Upper lobe of left lung (tissue), 6 donors: ENCODE results near the gene BOLA2B. TPM values are rescaled to one million over a fixed set of nuclear protein-coding genes. Genes with fewer than 3 reads are reported as not detected.

Experiments used
- ATAC-seq, 2 donors: fragments of 200-7000 bp; cut with Tn5 transposase; one replicate each; pipeline ENCODE4 v1.9.1; 2022; ENCODE audit warnings: mild to moderate bottlenecking in 2 of 2, moderate library complexity in 2 of 2; ENCODE audit not compliant: low FRiP score in 2 of 2
- DNase-seq, 2 donors: peaks; one replicate each; pipeline ENCODE4 v3.0.0-alpha.2; 2019 to 2020
- H3K27ac ChIP-seq, 4 donors: fragments of 200-600 bp; sonication (generic); one replicate each; pipeline ENCODE4 v1.5.1; 2016 to 2019
- H3K27me3 ChIP-seq, 4 donors: fragments of 200-600 bp; sonication (generic); one replicate each; pipeline ENCODE4 v1.5.1; 2017 to 2019
- H3K36me3 ChIP-seq, 4 donors: fragments of 200-600 bp; sonication (generic); one replicate each; pipeline ENCODE4 v1.5.1; 2016 to 2019
- H3K4me1 ChIP-seq, 4 donors: fragments of 200-600 bp; sonication (generic); one replicate each; pipeline ENCODE4 v1.5.1; 2018 to 2019
- H3K4me3 ChIP-seq, 4 donors: fragments of 200-600 bp; sonication (generic); one replicate each; pipeline ENCODE4 v1.5.1; 2017 to 2019; ENCODE audit warnings: mild to moderate bottlenecking in 2 of 4, moderate library complexity in 1 of 4
- H3K9me3 ChIP-seq, 4 donors: fragments of 200-600 bp; sonication (generic); one replicate each; pipeline ENCODE4 v1.5.1; 2018 to 2019
- CTCF ChIP-seq, 6 experiments: fragments of 450-650 bp in 4 of 6; fragments of 200-600 bp in 2 of 6; sonication (generic) in 2 of 6; IDR thresholded peaks; one replicate each; pipeline ENCODE4 v1.5.1; 2016 to 2019; ENCODE audit warnings: antibody characterized with exemption in 6 of 6
- EP300 ChIP-seq, 4 donors: sonication (generic); formaldehyde crosslinking; IDR thresholded peaks; one replicate each; pipeline ENCODE4 v1.5.1; 2017; ENCODE audit warnings: antibody characterized with exemption in 4 of 4, control low read depth in 2 of 4
- POLR2A ChIP-seq, 4 donors: fragments of 450-650 bp; IDR thresholded peaks; one replicate each; pipeline ENCODE4 v1.5.1; 2016 to 2017; ENCODE audit warnings: antibody characterized with exemption in 4 of 4, mild to moderate bottlenecking in 2 of 4
- POLR2AphosphoS5 ChIP-seq, 2 donors: sonication (generic); formaldehyde crosslinking; IDR thresholded peaks; one replicate each; pipeline ENCODE4 v1.5.1; 2017; ENCODE audit warnings: antibody characterized with exemption in 2 of 2
- WGBS, 2 donors: methylation state at CpG; one replicate each; pipeline ENCODE4 v1.1.5; 2017 to 2018; 5-methylcytosine and 5-hydroxymethylcytosine counted together
- total RNA-seq, 6 donors: library from RNA; depleted of rRNA in 4 of 6; stranded (reverse); fragments of >200 nt in 4 of 6; gene quantifications; one replicate each; pipeline versions ENCODE4 v1.1.0 to v1.2.1, GENCODE V29; 2016 to 2021
- donor health status: DM: no; HTN: no; CAD: no; lungs with moderate emphysema.
- donor health status: DM: no; HTN: yes; CAD: no; lungs with severe emphysema.

Gene BOLA2B
- total RNA-seq, 6 donors from 2014 or later = 58.0 to 173 (median 100) TPM

DNA sequence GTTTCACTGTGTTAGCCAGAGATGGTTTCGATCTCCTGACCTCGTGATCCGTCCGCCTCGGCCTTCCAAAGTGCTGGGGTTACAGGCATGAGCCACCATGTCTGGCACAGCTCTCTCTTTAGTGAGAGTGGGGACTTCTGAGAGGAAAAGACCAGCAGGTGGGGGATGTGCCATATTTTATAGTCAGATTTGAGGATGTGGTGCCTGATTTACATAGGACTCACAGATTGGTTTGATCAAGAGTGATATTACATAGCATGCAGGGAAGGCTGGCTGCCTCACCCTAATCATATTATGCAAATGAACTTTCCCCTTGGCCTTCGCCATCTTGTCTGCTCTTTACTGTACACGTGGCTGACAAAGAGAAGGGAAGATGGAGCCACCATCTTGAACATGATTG is 42.4 kb downstream of the BOLA2B start:
- DNase-seq (no peak), ATAC-seq (no peak)
- H3K27ac ChIP-seq = no peak overlapping the region
- WGBS, 2 donors = 90 to 94% methylated on average over 7 of the region's 7 CpGs
- H3K9me3 ChIP-seq = peaks cover 0 to 13% (median 6%) of the 10 kb centered on the region in 4 donors
- H3K27me3 ChIP-seq = no peaks in the 10 kb centered on the region
- TF ChIP-seq POLR2A (IDR thresholded peaks at IDR 0.05) = no peak
- TF ChIP-seq EP300 (IDR thresholded peaks at IDR 0.05) = no peak
- no peak for TF ChIP-seq CTCF (IDR thresholded peaks at IDR 0.05)
- no peak for TF ChIP-seq POLR2AphosphoS5 (IDR thresholded peaks at IDR 0.05)
- no peak overlapping the region for H3K4me3 ChIP-seq
- no peaks in the 10 kb centered on the region for H3K4me1 ChIP-seq
- no peaks in the 10 kb centered on the region for H3K36me3 ChIP-seq

GRCh38 chr16:30149250-30149930 is 44.1 kb downstream of the BOLA2B start:
- TF ChIP-seq EP300 (IDR thresholded peaks at IDR 0.05) (no peak), POLR2A (IDR thresholded peaks at IDR 0.05) (no peak), POLR2AphosphoS5 (IDR thresholded peaks at IDR 0.05) (no peak), CTCF (IDR thresholded peaks at IDR 0.05) (no peak)
- WGBS, 2 donors = 83 to 85% methylated on average over 5 of the region's 5 CpGs
- no peak for DNase-seq
- Histone ChIP-seq H3K36me3 (no peaks in the 10 kb centered on the region), H3K27ac (peak overlapping the region in 1 of 4 donors; percentile 57), H3K4me1 (no peaks in the 10 kb centered on the region), H3K27me3 (no peaks in the 10 kb centered on the region), H3K9me3 (peaks cover 0 to 13% (median 6%) of the 10 kb centered on the region in 4 donors), H3K4me3 (no peak overlapping the region)
- ATAC-seq = peak in 1 of 2 donors; percentile 53

- WGBS, 2 donors = 84% methylated on average over 3 of the region's 3 CpGs
- no peak for TF ChIP-seq EP300 (IDR thresholded peaks at IDR 0.05)
- TF ChIP-seq POLR2A (IDR thresholded peaks at IDR 0.05) = no peak
- no peak for TF ChIP-seq CTCF (IDR thresholded peaks at IDR 0.05)
- TF ChIP-seq POLR2AphosphoS5 (IDR thresholded peaks at IDR 0.05) = no peak
These were observed 45.5 kb downstream of the BOLA2B start for GRCh38 chr16:30147843-30148510.

DNA sequence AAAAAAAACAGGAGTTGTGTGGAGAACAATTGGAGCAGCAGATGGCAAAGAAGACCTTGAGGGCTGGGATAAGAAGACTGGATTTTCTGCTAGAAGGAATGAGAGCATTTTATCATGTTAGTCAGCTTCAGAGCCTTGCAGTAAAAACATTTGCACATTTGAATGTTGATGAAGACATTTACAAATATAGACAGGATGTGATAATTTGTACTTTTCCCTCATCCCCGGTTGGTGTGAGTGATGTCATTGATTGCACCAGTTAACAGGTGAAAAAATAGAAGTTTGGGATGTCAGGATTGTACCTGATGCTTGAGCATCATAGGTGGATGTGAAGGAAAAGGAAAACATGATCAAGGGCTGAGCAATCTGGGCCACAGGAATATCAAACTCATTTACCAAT is 47.8 kb downstream of the BOLA2B start:
- ATAC-seq = no peak
- H3K27ac ChIP-seq = no peak overlapping the region
- peaks cover 0 to 13% (median 6%) of the 10 kb centered on the region in 4 donors for H3K9me3 ChIP-seq
- H3K27me3 ChIP-seq = no peaks in the 10 kb centered on the region
- H3K4me3 ChIP-seq = no peak overlapping the region
- H3K4me1 ChIP-seq = no peaks in the 10 kb centered on the region
- 19 to 76% methylated on average over 1 of the region's 1 CpG for WGBS, 2 donors
- H3K36me3 ChIP-seq = no peaks in the 10 kb centered on the region
- TF ChIP-seq EP300 (IDR thresholded peaks at IDR 0.05) (no peak), POLR2AphosphoS5 (IDR thresholded peaks at IDR 0.05) (no peak), CTCF (IDR thresholded peaks at IDR 0.05) (no peak), POLR2A (IDR thresholded peaks at IDR 0.05) (no peak)
- DNase-seq = no peak

More at GRCh38 chr16:30147843-30148510, 45.5 kb downstream of the BOLA2B start:
- Histone ChIP-seq H3K9me3 (peaks cover 0 to 13% (median 6%) of the 10 kb centered on the region in 4 donors), H3K4me3 (no peak overlapping the region), H3K36me3 (no peaks in the 10 kb centered on the region), H3K27ac (no peak overlapping the region), H3K4me1 (no peaks in the 10 kb centered on the region), H3K27me3 (no peaks in the 10 kb centered on the region)
- DNase-seq = no peak
- ATAC-seq = no peak
